ENCODE data around the gene PPP1R14C.
"Not testable (repeated sequence)": the region's sequence is repeated elsewhere in the genome, so short reads cannot be mapped to it uniquely, and the experiment has no call there.

The PPP1R14C gene

GRCh38 chr6:150169181-150169580, 26.3 kb downstream of the PPP1R14C start:
- no peak for DNase-seq (ENCODE audit: low spot score)

GRCh38 chr6:150169609-150170008, 26.8 kb downstream of the PPP1R14C start:
- no peak for DNase-seq (ENCODE audit: low spot score)

- no peak for DNase-seq (ENCODE audit: low spot score)
Measured at GRCh38 chr6:150172929-150173328, 30.1 kb downstream of the PPP1R14C start.

GRCh38 chr6:150175586-150176151, 32.8 kb downstream of the PPP1R14C start:
- no peak for DNase-seq (ENCODE audit: low spot score)

- no peak for DNase-seq (ENCODE audit: low spot score)
Measured at GRCh38 chr6:150176152-150176551, 33.3 kb downstream of the PPP1R14C start.

- DNase-seq (ENCODE audit: low spot score): no peak
Measured at GRCh38 chr6:150176659-150177058, 33.8 kb downstream of the PPP1R14C start.

- no peak for DNase-seq (ENCODE audit: low spot score)
Measured at GRCh38 chr6:150177259-150177951, 34.6 kb downstream of the PPP1R14C start.

- DNase-seq (ENCODE audit: low spot score): no peak
Measured at GRCh38 chr6:150177952-150178520, 35.2 kb downstream of the PPP1R14C start.

- DNase-seq (ENCODE audit: low spot score): no peak
Measured at GRCh38 chr6:150179030-150179429, 36.2 kb downstream of the PPP1R14C start.

- DNase-seq (ENCODE audit: low spot score): not testable (repeated sequence)
Measured at GRCh38 chr6:150179907-150180424, 37.1 kb downstream of the PPP1R14C start.

- no peak for DNase-seq (ENCODE audit: low spot score)
Measured at GRCh38 chr6:150180517-150180916, 37.7 kb downstream of the PPP1R14C start.

- DNase-seq (ENCODE audit: low spot score): no peak
Measured at GRCh38 chr6:150182460-150183078, 39.7 kb downstream of the PPP1R14C start.

GRCh38 chr6:150183105-150183504, 40.3 kb downstream of the PPP1R14C start:
- no peak for DNase-seq (ENCODE audit: low spot score)

GRCh38 chr6:150183966-150184365, 41.1 kb downstream of the PPP1R14C start:
- DNase-seq (ENCODE audit: low spot score): no peak

- DNase-seq (ENCODE audit: low spot score): no peak
Measured at GRCh38 chr6:150184850-150185731, 42.2 kb downstream of the PPP1R14C start.

- DNase-seq (ENCODE audit: low spot score): no peak
Measured at GRCh38 chr6:150185732-150186117, 42.9 kb downstream of the PPP1R14C start.

GRCh38 chr6:150186129-150186898, 43.5 kb downstream of the PPP1R14C start:
- no peak for DNase-seq (ENCODE audit: low spot score)

GRCh38 chr6:150187433-150187832, 44.6 kb downstream of the PPP1R14C start:
- not testable (repeated sequence) for DNase-seq (ENCODE audit: low spot score)

- DNase-seq (ENCODE audit: low spot score): no peak
Measured at GRCh38 chr6:150189122-150189521, 46.3 kb downstream of the PPP1R14C start.

GRCh38 chr6:150191809-150192208, 49.0 kb downstream of the PPP1R14C start:
- DNase-seq (ENCODE audit: low spot score): no peak

GRCh38 chr6:150194195-150194594, 51.4 kb downstream of the PPP1R14C start:
- no peak for DNase-seq (ENCODE audit: low spot score)
